PC-3 (cell line): ENCODE measurements around the gene HDAC4. TPM values are rescaled to one million over a fixed set of nuclear protein-coding genes. Genes with fewer than 3 reads are reported as not detected.

Source experiments
- ATAC-seq: fragments of 200-7000 bp; cut with Tn5 transposase; 2 replicates; pipeline ENCODE4 v1.9.1; 2020; ENCODE audit warnings: mild to moderate bottlenecking, moderate library complexity
- BruUV-seq: library from RNA; stranded (reverse); fragments of 400-500 nt; replicated peaks from 2 replicates; lab custom pipeline; 2021; lab: Mats Ljungman, UMichigan
- CTCF ChIA-PET: fragments of 300-600 bp; sonication (Branson Sonifier 250); formaldehyde crosslinking; loops from one replicate; lab custom pipeline; 2022; ENCODE audit warnings: antibody characterized with exemption; lab: Charles Lee
- POLR2A ChIA-PET: fragments of 300-600 bp; sonication (Branson Sonifier 250); formaldehyde crosslinking; loops from one replicate; lab custom pipeline; 2022; ENCODE audit warnings: antibody characterized with exemption; ENCODE audit not compliant: unreplicated experiment; lab: Charles Lee
- DNase-seq: peaks from one replicate; pipeline ENCODE4 v3.0.0-alpha.2; 2015
- H2AFZ ChIP-seq: fragments of 300-600 bp; sonication (generic); 2 replicates; pipeline ENCODE4 v1.6.0; 2016; ENCODE audit warnings: antibody characterized with exemption, low read length
- H3F3A ChIP-seq: fragments of 300-600 bp; sonication (generic); one replicate; pipeline ENCODE4 v1.6.0; 2017; ENCODE audit warnings: antibody characterized with exemption, low read length, control low read depth, mild to moderate bottlenecking; ENCODE audit not compliant: unreplicated experiment
- H3K27ac ChIP-seq: fragments of 300-600 bp; sonication (generic); 2 replicates; pipeline ENCODE4 v1.5.1; 2016; ENCODE audit warnings: mild to moderate bottlenecking, low read length
- H3K27me3 ChIP-seq: fragments of 300-600 bp; sonication (generic); 2 replicates; pipeline ENCODE4 v1.6.1; 2016; ENCODE audit warnings: low read length, mixed read lengths
- H3K36me3 ChIP-seq: fragments of 300-600 bp; sonication (generic); 2 replicates; pipeline ENCODE4 v1.6.1; 2016; ENCODE audit warnings: low read depth, mixed run types, low read length, mixed read lengths
- H3K4me1 ChIP-seq: fragments of 300-600 bp; sonication (generic); 2 replicates; pipeline ENCODE4 v1.5.1; 2016; ENCODE audit warnings: low read length; ENCODE audit not compliant: insufficient read depth
- H3K4me2 ChIP-seq: fragments of 300-600 bp; sonication (generic); 2 replicates; pipeline ENCODE4 v1.6.0; 2016; ENCODE audit warnings: low read length
- H3K4me3 ChIP-seq: fragments of 300-600 bp; sonication (generic); 2 replicates; pipeline ENCODE4 v1.5.1; 2016; ENCODE audit warnings: mild to moderate bottlenecking, low read length, mixed read lengths
- H3K79me2 ChIP-seq: fragments of 300-600 bp; sonication (generic); 2 replicates; pipeline ENCODE4 v1.6.1; 2017; ENCODE audit warnings: low read length, mixed read lengths
- H3K9ac ChIP-seq: fragments of 300-600 bp; sonication (generic); 2 replicates; pipeline ENCODE4 v1.6.0; 2016; ENCODE audit warnings: mild to moderate bottlenecking, low read length
- H3K9me2 ChIP-seq: fragments of 300-600 bp; sonication (generic); replicated peaks from 2 replicates; pipeline ENCODE4 v1.6.1; 2016; ENCODE audit warnings: mixed run types, low read length, mixed read lengths
- H3K9me3 ChIP-seq: fragments of 300-600 bp; sonication (generic); 2 replicates; pipeline ENCODE4 v1.6.1; 2016; ENCODE audit warnings: low read length, mixed read lengths
- H4K20me1 ChIP-seq: fragments of 300-600 bp; sonication (generic); 2 replicates; pipeline ENCODE4 v1.6.1; 2016; ENCODE audit warnings: low read length, mixed read lengths
- EZH2 ChIP-seq: fragments of 300-600 bp; sonication (generic); IDR thresholded peaks from one replicate; pipeline ENCODE4 v1.6.1; 2017; ENCODE audit warnings: antibody characterized with exemption, mild to moderate bottlenecking, low read length; ENCODE audit not compliant: unreplicated experiment
- EZH2phosphoT487 ChIP-seq: fragments of 300-600 bp; sonication (generic); IDR thresholded peaks from 2 replicates; pipeline ENCODE4 v1.6.1; 2018; ENCODE audit warnings: mild to moderate bottlenecking, antibody characterized with exemption, low read length, borderline replicate concordance
- intact Hi-C: fragments of 100-400 bp; cut with micrococcal nuclease; formaldehyde crosslinking; loops from 2 replicates; pipeline ENCODE4 v1.9.0; 2023
- total RNA-seq: library from RNA; depleted of rRNA; stranded (reverse); fragments of >200 nt; gene quantifications from 2 replicates; pipeline ENCODE4 v1.2.3, GENCODE V29; 2014
- TF ChIP-seq, protein P1 (sequence below): fragments of 300-600 bp; sonication (generic); conservative IDR thresholded peaks from 2 replicates; pipeline ENCODE4 v1.5.1; 2017; ENCODE audit warnings: antibody characterized with exemption, low read depth, mild to moderate bottlenecking, low read length

HDAC4 gene
- total RNA-seq, 1 experiment from 2014 or later: 8.5 TPM

DNA sequence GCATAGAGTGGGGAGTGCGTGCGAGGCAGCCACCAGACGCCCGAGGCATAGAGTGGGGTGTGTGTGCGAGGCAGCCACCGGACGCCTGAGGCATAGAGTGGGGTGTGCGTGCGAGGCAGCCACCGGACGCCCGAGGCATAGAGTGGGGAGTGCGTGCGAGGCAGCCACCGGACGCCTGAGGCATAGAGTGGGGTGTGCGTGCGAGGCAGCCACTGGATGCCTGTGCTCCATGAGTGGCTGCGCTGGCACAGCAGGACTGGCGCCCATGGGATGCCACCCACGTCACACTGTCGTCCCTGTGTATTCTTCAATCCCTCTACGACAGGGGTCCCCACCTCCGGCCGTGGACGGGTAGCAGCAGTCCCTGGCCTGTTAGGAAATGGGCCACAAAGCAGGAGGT, 221.9 kb downstream of the HDAC4 start:
- Histone ChIP-seq H3K79me2 (no peaks in the 10 kb centered on the region), H3K9me2 (no peaks in the 10 kb centered on the region), H3K4me1 (no peaks in the 10 kb centered on the region), H3K9me3 (no peaks in the 10 kb centered on the region), H3K9ac (no peak overlapping the region), H3K36me3 (no peaks in the 10 kb centered on the region), H3K27me3 (no peaks in the 10 kb centered on the region), H3F3A (no peaks in the 10 kb centered on the region), H3K27ac (no peak overlapping the region), H2AFZ (no peak overlapping the region), H4K20me1 (no peaks in the 10 kb centered on the region), H3K4me2 (no peak overlapping the region), H3K4me3 (no peak overlapping the region)
- ATAC-seq (no peak), DNase-seq (no peak)
- TF ChIP-seq EZH2 (no peak), EZH2phosphoT487 (no peak)
- TF ChIP-seq, protein P1, sequence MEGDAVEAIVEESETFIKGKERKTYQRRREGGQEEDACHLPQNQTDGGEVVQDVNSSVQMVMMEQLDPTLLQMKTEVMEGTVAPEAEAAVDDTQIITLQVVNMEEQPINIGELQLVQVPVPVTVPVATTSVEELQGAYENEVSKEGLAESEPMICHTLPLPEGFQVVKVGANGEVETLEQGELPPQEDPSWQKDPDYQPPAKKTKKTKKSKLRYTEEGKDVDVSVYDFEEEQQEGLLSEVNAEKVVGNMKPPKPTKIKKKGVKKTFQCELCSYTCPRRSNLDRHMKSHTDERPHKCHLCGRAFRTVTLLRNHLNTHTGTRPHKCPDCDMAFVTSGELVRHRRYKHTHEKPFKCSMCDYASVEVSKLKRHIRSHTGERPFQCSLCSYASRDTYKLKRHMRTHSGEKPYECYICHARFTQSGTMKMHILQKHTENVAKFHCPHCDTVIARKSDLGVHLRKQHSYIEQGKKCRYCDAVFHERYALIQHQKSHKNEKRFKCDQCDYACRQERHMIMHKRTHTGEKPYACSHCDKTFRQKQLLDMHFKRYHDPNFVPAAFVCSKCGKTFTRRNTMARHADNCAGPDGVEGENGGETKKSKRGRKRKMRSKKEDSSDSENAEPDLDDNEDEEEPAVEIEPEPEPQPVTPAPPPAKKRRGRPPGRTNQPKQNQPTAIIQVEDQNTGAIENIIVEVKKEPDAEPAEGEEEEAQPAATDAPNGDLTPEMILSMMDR: no peak
- POLR2A ChIA-PET: no interaction called here
- BruUV-seq: no TSS peak
- intact Hi-C loops: no loop called here
- CTCF ChIA-PET: no interaction called here

DNA sequence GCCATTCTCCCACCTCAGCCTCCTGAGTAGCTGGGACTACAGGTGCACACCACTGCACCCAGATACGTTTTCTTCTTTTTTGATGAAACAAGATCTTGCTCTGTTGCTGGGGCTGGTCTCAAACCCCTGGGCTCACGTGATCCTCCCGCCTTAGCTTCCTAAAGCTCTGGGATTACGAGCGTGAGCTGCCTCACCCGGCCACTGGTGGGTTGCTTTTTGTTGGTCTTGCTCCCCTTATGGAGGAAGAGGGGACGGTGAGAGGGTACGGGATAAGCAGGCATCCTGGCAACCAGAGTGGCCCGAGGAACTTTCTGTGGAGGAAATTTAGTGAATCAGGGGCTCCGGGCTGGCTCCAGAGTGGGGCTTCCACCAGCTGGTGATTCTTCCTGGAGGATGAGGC, 222.3 kb downstream of the HDAC4 start:
- Histone ChIP-seq H3K4me3 (no peak overlapping the region), H3K79me2 (no peaks in the 10 kb centered on the region), H3K36me3 (no peaks in the 10 kb centered on the region), H3F3A (no peaks in the 10 kb centered on the region), H2AFZ (no peak overlapping the region), H4K20me1 (no peaks in the 10 kb centered on the region), H3K27me3 (no peaks in the 10 kb centered on the region), H3K9me2 (no peaks in the 10 kb centered on the region), H3K4me2 (no peak overlapping the region), H3K9me3 (no peaks in the 10 kb centered on the region), H3K9ac (no peak overlapping the region), H3K27ac (no peak overlapping the region), H3K4me1 (no peaks in the 10 kb centered on the region)
- POLR2A ChIA-PET: no interaction called here
- TF ChIP-seq EZH2 (no peak), EZH2phosphoT487 (no peak)
- TF ChIP-seq, protein P1: no peak
- no peak for ATAC-seq
- BruUV-seq: no TSS peak
- intact Hi-C loops: no loop called here
- no peak for DNase-seq
- CTCF ChIA-PET: no interaction called here

DNA sequence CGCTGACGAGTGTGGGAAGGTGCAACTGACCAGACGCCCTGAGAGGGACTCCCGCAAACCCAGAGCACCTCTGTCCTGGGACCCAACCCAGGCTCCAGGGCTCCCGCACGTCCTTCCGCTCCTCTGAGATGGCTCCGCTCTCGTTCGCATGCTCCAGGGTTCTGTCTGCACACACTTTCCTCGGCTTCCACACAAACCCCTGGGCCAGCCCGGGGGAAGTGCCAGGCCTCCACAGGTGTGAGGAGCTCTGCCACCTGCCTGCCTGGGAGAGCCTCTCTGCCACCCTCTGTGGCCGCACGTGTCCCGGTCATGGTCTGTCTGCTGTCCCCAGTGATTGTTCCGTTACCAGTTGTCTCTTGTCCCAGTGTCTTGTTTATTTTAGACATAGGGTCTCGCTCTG, 222.9 kb downstream of the HDAC4 start:
- Histone ChIP-seq H3K9me2 (no peaks in the 10 kb centered on the region), H4K20me1 (no peaks in the 10 kb centered on the region), H3K4me1 (no peaks in the 10 kb centered on the region), H3K27me3 (no peaks in the 10 kb centered on the region), H3F3A (no peaks in the 10 kb centered on the region), H3K4me3 (no peak overlapping the region), H3K36me3 (no peaks in the 10 kb centered on the region), H2AFZ (no peak overlapping the region), H3K9ac (no peak overlapping the region), H3K9me3 (no peaks in the 10 kb centered on the region), H3K79me2 (no peaks in the 10 kb centered on the region), H3K27ac (no peak overlapping the region), H3K4me2 (no peak overlapping the region)
- no peak for TF ChIP-seq EZH2phosphoT487
- no peak for TF ChIP-seq EZH2
- TF ChIP-seq, protein P1: no peak
- intact Hi-C loops: no loop called here
- POLR2A ChIA-PET: no interaction called here
- DNase-seq: no peak
- BruUV-seq: no TSS peak
- ATAC-seq: no peak
- CTCF ChIA-PET: no interaction called here
